GM12878 (cell line): ENCODE data around the gene C22orf31. TPM values are rescaled to one million over a fixed set of nuclear protein-coding genes. Genes with fewer than 3 reads are reported as not detected.

Source experiments
- ATAC-seq: fragments of 200-7000 bp; cut with Tn5 transposase; 3 replicates; pipeline ENCODE4 v1.9.1; 2020; ENCODE audit warnings: mild to moderate bottlenecking, moderate library complexity
- BruUV-seq: library from RNA; stranded (reverse); fragments of 400-500 nt; replicated peaks from 2 replicates; lab custom pipeline; 2021; lab: Mats Ljungman, UMichigan
- CTCF ChIA-PET: fragments of 300-600 bp; sonication (Branson Sonifier 250); formaldehyde crosslinking; extraction: SDS; loops from one replicate; lab custom pipeline; 2021; ENCODE audit warnings: inconsistent platforms; lab: Yijun Ruan, JAX
- POLR2A ChIA-PET: fragments of 350-600 bp; formaldehyde crosslinking; extraction: SDS; loops from one replicate; lab custom pipeline; 2021; ENCODE audit warnings: inconsistent platforms; lab: Charles Lee
- RAD21 ChIA-PET: fragments of 300-600 bp; sonication (Branson Sonifier 250); formaldehyde crosslinking; loops from one replicate; lab custom pipeline; 2023; ENCODE audit warnings: antibody characterized with exemption; ENCODE audit not compliant: unreplicated experiment; lab: Charles Lee
- SMC1A ChIA-PET: fragments of 300-600 bp; sonication (Branson Sonifier 250); formaldehyde crosslinking; loops from one replicate; lab custom pipeline; 2023; ENCODE audit not compliant: unreplicated experiment, uncharacterized antibody; lab: Charles Lee
- DNase-seq: peaks from one replicate; pipeline ENCODE4 v3.0.0-alpha.2; 2011; ENCODE audit warnings: low read depth, low spot score
- FAIRE-seq: peaks from 3 replicates; lab custom pipeline; 2011; peaks lifted over from hg19 to GRCh38; lab: Jason Lieb, UNC
- H2AFZ ChIP-seq: 2 replicates; pipeline ENCODE4 v1.6.0; 2011; ENCODE audit warnings: low read depth, low read length, control low read depth; ENCODE audit not compliant: control insufficient read depth
- H3K27ac ChIP-seq: 2 replicates; pipeline ENCODE4 v1.5.1; 2011; ENCODE audit warnings: control low read depth; ENCODE audit not compliant: control insufficient read depth, insufficient read depth
- H3K27me3 ChIP-seq, 2 experiments: replicated peaks in 1 of 2; 2 replicates each; pipeline versions ENCODE4 v1.6.0 to v1.6.1; 2011; ENCODE audit warnings: low read length in 1 of 2; ENCODE audit not compliant: control insufficient read depth in 2 of 2, insufficient read depth in 2 of 2
- H3K36me3 ChIP-seq, 2 experiments: 2 replicates each; pipeline ENCODE4 v1.5.1; 2011; ENCODE audit warnings: low read length in 1 of 2; ENCODE audit not compliant: control insufficient read depth in 2 of 2, insufficient read depth in 2 of 2
- H3K4me1 ChIP-seq: 2 replicates; pipeline ENCODE4 v1.6.1; 2011; ENCODE audit warnings: mild to moderate bottlenecking, low read length, moderate library complexity, mixed read lengths; ENCODE audit not compliant: control insufficient read depth, insufficient read depth
- H3K4me2 ChIP-seq: 2 replicates; pipeline ENCODE4 v1.6.0; 2011; ENCODE audit warnings: control low read depth; ENCODE audit not compliant: control insufficient read depth, insufficient read depth
- H3K4me3 ChIP-seq: fragments of 200-600 bp; sonication (generic); 2 replicates; pipeline ENCODE4 v1.5.1; 2016
- H3K79me2 ChIP-seq: 2 replicates; pipeline ENCODE4 v1.6.0; 2011; ENCODE audit warnings: low read length; ENCODE audit not compliant: control insufficient read depth, insufficient read depth
- H3K9ac ChIP-seq: 2 replicates; pipeline ENCODE4 v1.8.0; 2011; ENCODE audit warnings: low read length, control low read depth, mixed read lengths; ENCODE audit not compliant: control insufficient read depth, insufficient read depth
- H3K9me3 ChIP-seq: replicated peaks from 3 replicates; pipeline ENCODE4 v1.5.1; 2011; ENCODE audit warnings: mild to moderate bottlenecking, low read length; ENCODE audit not compliant: control insufficient read depth, insufficient read depth
- H4K20me1 ChIP-seq: 2 replicates; pipeline ENCODE4 v1.6.0; 2011; ENCODE audit not compliant: control insufficient read depth, insufficient read depth
- BRCA1 ChIP-seq: IDR thresholded peaks from 2 replicates; pipeline ENCODE4 v1.6.1; 2011; ENCODE audit warnings: low read depth, low read length, improper control_type of control experiment
- CREM ChIP-seq: IDR thresholded peaks from 2 replicates; pipeline ENCODE4 v1.6.1; 2014; ENCODE audit warnings: antibody characterized with exemption, low read depth
- EGR1 ChIP-seq, 2 experiments: IDR thresholded peaks; 1 replicate in 1 of 2; 2 replicates in 1 of 2; pipeline ENCODE4 v1.6.1; 2011 to 2012; ENCODE audit warnings: low read depth in 2 of 2, low read length in 2 of 2, borderline replicate concordance in 1 of 2, mild to moderate bottlenecking in 1 of 2, moderate library complexity in 1 of 2
- HCFC1 ChIP-seq: fragments of 150-350 bp; IDR thresholded peaks from 2 replicates; pipeline ENCODE4 v1.6.1; 2014; ENCODE audit warnings: low read length
- NR2C1 ChIP-seq: fragments of 450-650 bp; IDR thresholded peaks from 2 replicates; pipeline ENCODE4 v1.6.1; 2017; ENCODE audit warnings: antibody characterized with exemption, mild to moderate bottlenecking, moderate library complexity
- PAX8 ChIP-seq: fragments of 450-650 bp; IDR thresholded peaks from 2 replicates; pipeline ENCODE4 v1.6.1; 2017; ENCODE audit warnings: mild to moderate bottlenecking, moderate library complexity
- SMC3 ChIP-seq: IDR thresholded peaks from 2 replicates; pipeline ENCODE4 v1.6.1; 2011; ENCODE audit warnings: low read length, improper control_type of control experiment, borderline replicate concordance
- SREBF2 ChIP-seq: IDR thresholded peaks from 2 replicates; pipeline ENCODE4 v1.6.1; 2012; ENCODE audit warnings: mild to moderate bottlenecking, low read length
- TARDBP ChIP-seq: IDR thresholded peaks from 2 replicates; pipeline ENCODE4 v1.6.1; 2016; ENCODE audit warnings: borderline replicate concordance
- TCF7 ChIP-seq: IDR thresholded peaks from 2 replicates; pipeline ENCODE4 v1.6.1; 2014; ENCODE audit warnings: antibody characterized with exemption, borderline replicate concordance
- ZNF592 ChIP-seq: fragments of 450-650 bp; IDR thresholded peaks from 2 replicates; pipeline ENCODE4 v1.6.1; 2017; ENCODE audit warnings: mild to moderate bottlenecking, moderate library complexity
- WGBS: methylation state at CpG from one replicate; pipeline ENCODE4 v1.1.6; 2016; ENCODE audit warnings: low lambda C conversion rate; ENCODE audit not compliant: insufficient replicate concordance, insufficient coverage; ENCODE audit errors: missing lambda C conversion rate; 5-methylcytosine and 5-hydroxymethylcytosine counted together
- in situ Hi-C: fragments of 300-500 bp; cut with MboI; formaldehyde crosslinking; loops from 9 replicates; pipeline ENCODE4 v1.14.3; 2018; ENCODE audit warnings: mixed read lengths
- intact Hi-C: fragments of 100-400 bp; cut with micrococcal nuclease; formaldehyde crosslinking; loops from one replicate; pipeline ENCODE4 v1.14.2; 2022; ENCODE audit not compliant: unreplicated experiment
- polyA plus RNA-seq, 11 experiments: library from polyadenylated mRNA; depleted of rRNA in 4 of 11; unstranded in 6 of 11; stranded (reverse) in 5 of 11; fragments of >200 nt; fragmentation: Nextera tagmentation in 4 of 11; fragmentation: Illumina TruSeq in 1 of 11; extraction: Ambion mirVana in 4 of 11; extraction: Trizol in 1 of 11; gene quantifications; 1 replicate in 1 of 11; 2 replicates in 10 of 11; pipeline versions ENCODE4 v1.2.1 to v1.2.3, GENCODE V29; 2011 to 2016; ENCODE audit warnings: inconsistent platforms in 2 of 11, missing spikeins in 2 of 11, low read depth in 1 of 11
- total RNA-seq, 4 experiments: library from RNA; depleted of rRNA in 3 of 4; stranded (reverse); fragments of >200 nt in 3 of 4; fragmentation: Illumina TruSeq in 1 of 4; extraction: Trizol in 1 of 4; gene quantifications; 2 replicates each; pipeline versions ENCODE4 v1.2.1 to v1.2.3, GENCODE V29; 2013 to 2021

The C22orf31 gene
- total and polyA plus RNA-seq, 10 of the 15 experiments (the other 5 are each of a cell fraction or from before 2014, with no cell fraction given) = not detected

GRCh38 chr22:29102300-29102699 lies 40.7 kb upstream of the C22orf31 start (continued):
- TF ChIP-seq ZNF592 (no peak), TCF7 (no peak), HCFC1 (no peak), BRCA1 (no peak)

GRCh38 chr22:29098296-29098695 lies 36.7 kb upstream of the C22orf31 start:
- no peak overlapping the region for H3K4me3 ChIP-seq
- ChIA-PET SMC1A (no interaction called here), RAD21 (no interaction called here)
- no peaks in the 10 kb centered on the region for H4K20me1 ChIP-seq
- in situ Hi-C loops = no loop called here
- no peaks in the 10 kb centered on the region for H3K27me3 ChIP-seq
- no peaks in the 10 kb centered on the region for H3K79me2 ChIP-seq
- H3K36me3 ChIP-seq = no peaks in the 10 kb centered on the region
- FAIRE-seq = no peak
- no peak for TF ChIP-seq TARDBP
- no peak for TF ChIP-seq SMC3
- no peak for TF ChIP-seq PAX8
- no peak for TF ChIP-seq CREM
- no peak for TF ChIP-seq SREBF2
- TF ChIP-seq NR2C1 = no peak
- TF ChIP-seq EGR1 (IDR thresholded peaks at IDR 0.05; ENCODE audit: borderline replicate concordance in 1 of 2, low read depth in 2 of 2, low read length in 2 of 2) = no peak
- TF ChIP-seq, all 136 proteins: peak for 0
- BruUV-seq = no TSS peak
- intact Hi-C loops = no loop called here
- H3K4me2 ChIP-seq = no peak overlapping the region
- ChIA-PET POLR2A (interaction anchor here (0.6 kb wide), 1 partner anchor 184 kb away, joined by 3 read pairs; no protein-coding TSS in a partner anchor), CTCF (no interaction called here)
- DNase-seq = no peak
- no peak overlapping the region for H2AFZ ChIP-seq
- no peaks in the 10 kb centered on the region for H3K4me1 ChIP-seq
- no peak overlapping the region for H3K9ac ChIP-seq
- no peak overlapping the region for H3K27ac ChIP-seq
- WGBS = 90% methylated on average over 2 of the region's 2 CpGs
- H3K9me3 ChIP-seq = no peaks in the 10 kb centered on the region
- no peak for ATAC-seq
